ENCODE results near the gene PRMT2.

DNA sequence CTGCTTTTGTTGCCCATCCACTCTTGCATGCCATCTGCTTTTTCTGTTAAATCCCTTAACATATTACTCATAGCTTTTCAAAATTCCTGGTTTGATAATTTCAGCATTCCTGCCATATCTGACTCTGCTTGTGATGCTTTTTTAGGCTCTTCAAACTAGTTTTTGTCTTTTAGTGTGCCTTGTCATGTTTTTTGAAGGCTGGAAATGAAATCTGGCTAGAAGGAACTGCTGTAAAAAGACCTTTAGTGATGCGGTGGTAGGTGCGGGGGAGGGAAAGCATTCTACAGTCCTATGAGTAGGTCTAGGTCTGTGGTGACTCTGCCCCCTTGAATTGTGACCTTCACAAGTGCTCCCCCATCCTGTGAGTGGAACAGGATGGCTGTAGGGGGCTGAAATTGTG, 15.6 kb upstream of the PRMT2 start:
- TF ChIP-seq, protein P1, sequence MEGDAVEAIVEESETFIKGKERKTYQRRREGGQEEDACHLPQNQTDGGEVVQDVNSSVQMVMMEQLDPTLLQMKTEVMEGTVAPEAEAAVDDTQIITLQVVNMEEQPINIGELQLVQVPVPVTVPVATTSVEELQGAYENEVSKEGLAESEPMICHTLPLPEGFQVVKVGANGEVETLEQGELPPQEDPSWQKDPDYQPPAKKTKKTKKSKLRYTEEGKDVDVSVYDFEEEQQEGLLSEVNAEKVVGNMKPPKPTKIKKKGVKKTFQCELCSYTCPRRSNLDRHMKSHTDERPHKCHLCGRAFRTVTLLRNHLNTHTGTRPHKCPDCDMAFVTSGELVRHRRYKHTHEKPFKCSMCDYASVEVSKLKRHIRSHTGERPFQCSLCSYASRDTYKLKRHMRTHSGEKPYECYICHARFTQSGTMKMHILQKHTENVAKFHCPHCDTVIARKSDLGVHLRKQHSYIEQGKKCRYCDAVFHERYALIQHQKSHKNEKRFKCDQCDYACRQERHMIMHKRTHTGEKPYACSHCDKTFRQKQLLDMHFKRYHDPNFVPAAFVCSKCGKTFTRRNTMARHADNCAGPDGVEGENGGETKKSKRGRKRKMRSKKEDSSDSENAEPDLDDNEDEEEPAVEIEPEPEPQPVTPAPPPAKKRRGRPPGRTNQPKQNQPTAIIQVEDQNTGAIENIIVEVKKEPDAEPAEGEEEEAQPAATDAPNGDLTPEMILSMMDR (IDR thresholded peaks at IDR 0.05) = no peak
- TF ChIP-seq POLR2AphosphoS5 (IDR thresholded peaks at IDR 0.05; ENCODE audit: low read depth, low read length) (no peak), SIN3A (IDR thresholded peaks at IDR 0.05; ENCODE audit: borderline replicate concordance, insufficient read depth, low read depth, low read length) (no peak), TCF7L2 (IDR thresholded peaks at IDR 0.05; ENCODE audit: low read depth, low read length) (no peak)
- TF ChIP-seq, protein P2, sequence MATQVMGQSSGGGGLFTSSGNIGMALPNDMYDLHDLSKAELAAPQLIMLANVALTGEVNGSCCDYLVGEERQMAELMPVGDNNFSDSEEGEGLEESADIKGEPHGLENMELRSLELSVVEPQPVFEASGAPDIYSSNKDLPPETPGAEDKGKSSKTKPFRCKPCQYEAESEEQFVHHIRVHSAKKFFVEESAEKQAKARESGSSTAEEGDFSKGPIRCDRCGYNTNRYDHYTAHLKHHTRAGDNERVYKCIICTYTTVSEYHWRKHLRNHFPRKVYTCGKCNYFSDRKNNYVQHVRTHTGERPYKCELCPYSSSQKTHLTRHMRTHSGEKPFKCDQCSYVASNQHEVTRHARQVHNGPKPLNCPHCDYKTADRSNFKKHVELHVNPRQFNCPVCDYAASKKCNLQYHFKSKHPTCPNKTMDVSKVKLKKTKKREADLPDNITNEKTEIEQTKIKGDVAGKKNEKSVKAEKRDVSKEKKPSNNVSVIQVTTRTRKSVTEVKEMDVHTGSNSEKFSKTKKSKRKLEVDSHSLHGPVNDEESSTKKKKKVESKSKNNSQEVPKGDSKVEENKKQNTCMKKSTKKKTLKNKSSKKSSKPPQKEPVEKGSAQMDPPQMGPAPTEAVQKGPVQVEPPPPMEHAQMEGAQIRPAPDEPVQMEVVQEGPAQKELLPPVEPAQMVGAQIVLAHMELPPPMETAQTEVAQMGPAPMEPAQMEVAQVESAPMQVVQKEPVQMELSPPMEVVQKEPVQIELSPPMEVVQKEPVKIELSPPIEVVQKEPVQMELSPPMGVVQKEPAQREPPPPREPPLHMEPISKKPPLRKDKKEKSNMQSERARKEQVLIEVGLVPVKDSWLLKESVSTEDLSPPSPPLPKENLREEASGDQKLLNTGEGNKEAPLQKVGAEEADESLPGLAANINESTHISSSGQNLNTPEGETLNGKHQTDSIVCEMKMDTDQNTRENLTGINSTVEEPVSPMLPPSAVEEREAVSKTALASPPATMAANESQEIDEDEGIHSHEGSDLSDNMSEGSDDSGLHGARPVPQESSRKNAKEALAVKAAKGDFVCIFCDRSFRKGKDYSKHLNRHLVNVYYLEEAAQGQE (IDR thresholded peaks at IDR 0.05; ENCODE audit: insufficient read depth in 1 of 2, low read depth in 2 of 2, low read length in 1 of 2) = no peak

All from Panc1 (cell line).